Erythroblast (primary cell): ENCODE results near the gene RPL27A.

Experiments used
- GATA1 ChIP-seq: IDR thresholded peaks from 2 replicates; pipeline ENCODE4 v1.6.1; 2011; ENCODE audit warnings: low read depth, mild to moderate bottlenecking, control low read depth, low read length, moderate library complexity
- POLR2A ChIP-seq: IDR thresholded peaks from 2 replicates; pipeline ENCODE4 v1.6.1; 2011; ENCODE audit warnings: mild to moderate bottlenecking, low read length

- TF ChIP-seq POLR2A (no peak), GATA1 (no peak)
These were observed 11.0 kb downstream of the RPL27A start for GRCh38 chr11:8693555-8693954.
